Astrocyte of the cerebellum (primary cell): Measurements from ENCODE around the gene USP3.
A peak's percentile ranks its signal among the peaks of the same experiment; 100 is the strongest.
"Not testable (repeated sequence)": the region's sequence is repeated elsewhere in the genome, so short reads cannot be mapped to it uniquely, and the experiment has no call there.

Source experiments
- DNase-seq: peaks from one replicate; pipeline ENCODE4 v3.0.0-alpha.2; 2011; ENCODE audit warnings: low read depth
- H3K4me3 ChIP-seq: 2 replicates; pipeline ENCODE4 v1.5.1; 2011; ENCODE audit warnings: mild to moderate bottlenecking, low read depth, low read length, moderate library complexity
- in situ Hi-C: cut with HindIII; loops from 2 replicates; pipeline ENCODE4 v1.10.0; 2017; ENCODE audit warnings: low sequenced_read_pairs
- TF ChIP-seq, protein P1 (sequence below): IDR thresholded peaks from 2 replicates; pipeline ENCODE4 v1.5.1; 2012; ENCODE audit warnings: low read length, low read depth, moderate library complexity, mild to moderate bottlenecking; ENCODE audit errors: missing control alignments

Gene USP3

DNA sequence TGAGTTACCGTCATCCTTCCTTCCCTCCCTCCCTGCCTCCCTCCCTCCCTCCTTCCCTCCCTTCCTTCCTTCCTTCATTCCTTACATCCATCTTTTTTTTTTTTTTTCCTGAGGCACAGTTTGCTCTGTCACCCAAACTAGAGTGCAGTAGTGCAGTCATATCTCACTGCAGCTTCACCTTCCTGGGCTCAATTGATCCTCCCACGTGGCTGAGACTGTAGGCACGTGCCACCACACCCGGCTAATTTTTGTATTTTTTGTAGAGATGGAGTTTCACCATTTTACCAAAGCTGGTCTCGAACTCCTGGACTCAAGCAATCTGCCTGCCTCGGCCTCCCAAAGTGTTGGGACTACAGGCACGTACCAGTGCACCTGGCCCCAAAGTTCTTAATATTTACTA lies 25.8 kb downstream of the USP3 start:
- in situ Hi-C loops, result no loop called here
- TF ChIP-seq, protein P1, sequence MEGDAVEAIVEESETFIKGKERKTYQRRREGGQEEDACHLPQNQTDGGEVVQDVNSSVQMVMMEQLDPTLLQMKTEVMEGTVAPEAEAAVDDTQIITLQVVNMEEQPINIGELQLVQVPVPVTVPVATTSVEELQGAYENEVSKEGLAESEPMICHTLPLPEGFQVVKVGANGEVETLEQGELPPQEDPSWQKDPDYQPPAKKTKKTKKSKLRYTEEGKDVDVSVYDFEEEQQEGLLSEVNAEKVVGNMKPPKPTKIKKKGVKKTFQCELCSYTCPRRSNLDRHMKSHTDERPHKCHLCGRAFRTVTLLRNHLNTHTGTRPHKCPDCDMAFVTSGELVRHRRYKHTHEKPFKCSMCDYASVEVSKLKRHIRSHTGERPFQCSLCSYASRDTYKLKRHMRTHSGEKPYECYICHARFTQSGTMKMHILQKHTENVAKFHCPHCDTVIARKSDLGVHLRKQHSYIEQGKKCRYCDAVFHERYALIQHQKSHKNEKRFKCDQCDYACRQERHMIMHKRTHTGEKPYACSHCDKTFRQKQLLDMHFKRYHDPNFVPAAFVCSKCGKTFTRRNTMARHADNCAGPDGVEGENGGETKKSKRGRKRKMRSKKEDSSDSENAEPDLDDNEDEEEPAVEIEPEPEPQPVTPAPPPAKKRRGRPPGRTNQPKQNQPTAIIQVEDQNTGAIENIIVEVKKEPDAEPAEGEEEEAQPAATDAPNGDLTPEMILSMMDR, result no peak
- H3K4me3 ChIP-seq, result no peak overlapping the region
- DNase-seq, result no peak

DNA sequence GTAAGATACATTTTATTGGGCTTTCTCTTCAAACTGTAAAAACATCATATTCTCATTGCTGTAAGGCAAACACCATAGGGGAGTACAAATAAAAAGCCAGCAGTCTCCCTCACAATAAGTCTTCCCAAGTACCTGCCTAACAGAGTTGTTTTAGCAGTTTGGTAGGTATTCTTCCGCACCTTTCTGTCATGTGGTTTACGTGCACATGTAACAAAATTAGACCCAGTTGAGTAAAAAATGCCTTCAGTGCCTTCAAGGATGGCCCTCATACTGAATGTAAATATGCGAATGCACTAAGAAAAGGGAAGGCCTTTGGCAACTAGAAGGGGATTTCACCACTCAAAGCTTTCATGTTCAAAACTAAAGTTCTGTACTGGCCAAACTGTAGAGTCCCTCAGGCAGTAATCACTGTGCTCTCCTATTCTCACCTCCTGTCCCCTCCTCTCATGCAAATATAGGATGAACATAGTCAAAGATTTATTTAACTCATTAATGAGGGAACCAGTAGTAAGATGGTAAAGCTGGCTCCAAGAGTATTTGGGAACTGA lies 26.4 kb downstream of the USP3 start:
- H3K4me3 ChIP-seq, result no peak overlapping the region
- TF ChIP-seq, protein P1, result no peak
- no peak for DNase-seq
- in situ Hi-C loops, result no loop called here

DNA sequence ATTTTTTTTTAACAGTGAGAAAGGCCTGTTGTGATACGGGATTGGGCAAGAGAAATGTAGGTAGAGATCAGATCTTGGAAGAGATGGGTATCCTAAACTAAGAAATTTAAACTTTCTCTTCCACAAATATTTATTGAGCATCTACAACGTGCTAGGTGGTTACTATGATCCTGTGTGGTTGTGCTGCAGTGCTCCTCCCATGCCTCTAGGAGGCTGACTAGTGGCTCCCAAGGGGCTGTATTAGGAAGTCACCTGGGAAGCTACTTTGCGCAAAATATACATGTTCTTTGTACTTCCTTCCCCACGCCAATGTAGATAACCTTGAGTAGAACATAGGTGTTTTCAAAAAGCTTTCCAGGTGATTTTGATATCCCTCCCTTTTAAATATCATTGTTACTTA lies 27.2 kb downstream of the USP3 start:
- in situ Hi-C loops, result no loop called here
- TF ChIP-seq, protein P1, result peak; percentile 29
- H3K4me3 ChIP-seq, result no peak overlapping the region
- DNase-seq, result no peak

DNA sequence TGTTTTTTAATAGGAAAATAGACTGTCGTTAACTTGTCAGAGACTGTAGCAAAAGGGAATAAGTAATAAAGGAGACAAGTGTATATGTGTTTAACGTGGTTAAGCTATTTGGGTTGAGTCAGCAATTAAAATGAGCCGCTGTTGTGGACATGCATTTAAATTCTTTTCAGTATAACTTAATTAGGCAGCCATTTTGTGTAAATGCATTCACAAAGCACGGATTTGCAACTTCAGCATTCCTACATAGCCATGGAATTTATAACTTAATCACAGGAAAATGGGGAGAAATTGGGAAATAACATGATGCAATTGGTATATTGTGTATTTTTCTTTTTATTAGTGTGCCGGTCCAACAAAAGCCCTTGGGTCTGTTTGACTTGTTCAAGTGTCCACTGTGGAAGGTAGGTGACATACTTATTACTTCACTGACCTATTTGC lies 27.9 kb downstream of the USP3 start:
- in situ Hi-C loops, result no loop called here
- DNase-seq, result no peak
- H3K4me3 ChIP-seq, result no peak overlapping the region
- TF ChIP-seq, protein P1, result no peak

DNA sequence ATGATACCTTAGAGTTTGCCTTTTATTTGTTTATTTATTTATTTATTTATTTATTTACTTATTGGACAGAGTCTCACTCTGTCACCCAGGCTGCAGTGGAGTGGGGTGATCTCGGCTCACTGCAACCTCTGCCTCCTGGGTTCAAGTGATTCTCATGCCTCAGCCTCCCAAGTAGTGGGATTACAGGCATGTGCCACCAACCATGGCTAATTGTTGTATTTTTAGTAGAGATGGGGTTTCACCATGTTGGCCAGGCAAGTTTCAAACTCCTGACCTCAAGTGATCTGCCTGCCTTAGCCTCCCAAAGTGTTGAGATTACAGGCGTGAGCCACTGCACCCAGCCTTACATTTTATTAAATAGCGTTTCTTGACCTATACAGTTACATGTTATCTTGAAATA lies 30.5 kb downstream of the USP3 start:
- H3K4me3 ChIP-seq, DNase-seq, in situ Hi-C loops: not testable (repeated sequence)

DNA sequence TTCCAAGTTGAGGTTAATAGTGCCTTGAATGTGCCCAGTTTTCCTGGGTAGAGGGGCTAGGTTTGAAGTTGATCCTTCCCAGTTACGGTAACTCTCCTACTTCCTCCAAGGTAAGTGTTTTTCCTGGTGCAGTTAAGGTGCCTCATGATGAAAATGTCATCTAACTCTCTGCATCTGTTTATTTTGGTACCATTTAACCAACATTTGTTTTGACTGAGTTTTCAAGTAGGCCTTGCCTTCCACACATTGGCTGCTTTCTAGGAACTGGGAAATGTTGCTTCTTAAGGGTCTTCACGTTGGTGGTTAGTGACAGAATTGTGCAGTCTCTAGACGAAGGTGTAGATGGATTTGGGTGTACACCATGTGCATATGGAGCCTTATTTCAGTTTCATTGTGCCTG lies 31.3 kb downstream of the USP3 start:
- in situ Hi-C loops, result no loop called here

DNA sequence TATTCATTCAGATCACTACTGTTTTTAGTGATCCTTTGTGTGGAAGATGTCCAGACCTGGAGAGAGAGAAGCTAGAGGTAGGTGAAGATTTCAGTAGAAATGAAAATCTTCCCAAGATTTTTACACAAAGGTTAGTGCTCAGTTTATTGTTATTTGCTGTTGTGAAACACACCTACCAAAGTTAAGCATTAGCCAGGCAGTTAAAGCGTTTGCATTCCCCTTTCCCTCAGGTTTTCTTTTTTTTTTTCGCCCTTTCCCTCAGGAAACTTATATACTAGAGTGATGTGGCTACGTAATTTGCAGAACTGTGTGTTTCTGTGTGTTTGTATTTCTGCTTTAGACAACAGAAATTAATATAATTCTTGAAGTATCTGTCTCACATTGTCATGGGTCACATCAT lies 34.5 kb downstream of the USP3 start:
- no peak for DNase-seq
- H3K4me3 ChIP-seq, result no peak overlapping the region
- TF ChIP-seq, protein P1, result no peak
- in situ Hi-C loops, result no loop called here

More for the DNA sequence above, 31.3 kb downstream of the USP3 start:
- no peak for DNase-seq
- TF ChIP-seq, protein P1, result no peak
- no peak overlapping the region for H3K4me3 ChIP-seq
